AG04449 (cell line): ENCODE measurements around the gene SLC22A12.

ENCODE experiments used
- CTCF ChIA-PET: fragments of 350-600 bp; formaldehyde crosslinking; extraction: SDS; loops from one replicate; lab custom pipeline; 2021; ENCODE audit warnings: antibody characterized with exemption; lab: Yijun Ruan, JAX
- POLR2A ChIA-PET: fragments of 400-600, 350-600 bp; formaldehyde crosslinking; extraction: SDS; loops from one replicate; lab custom pipeline; 2020; ENCODE audit warnings: antibody characterized with exemption, inconsistent platforms; lab: Yijun Ruan, JAX
- DNase-seq: peaks from one replicate; pipeline ENCODE4 v3.0.0-alpha.2; 2010; ENCODE audit warnings: low read depth, low spot score
- H3K4me3 ChIP-seq: 2 replicates; pipeline ENCODE4 v1.5.1; 2011; ENCODE audit warnings: low read depth, mild to moderate bottlenecking, control low read depth, low read length
- TF ChIP-seq, protein P1 (sequence below): IDR thresholded peaks from one replicate; pipeline ENCODE4 v1.5.1; 2011; ENCODE audit warnings: mild to moderate bottlenecking, moderate library complexity, low read length, control low read depth, inconsistent platforms; ENCODE audit not compliant: insufficient read depth; ENCODE audit errors: missing control alignments

Gene SLC22A12

DNA sequence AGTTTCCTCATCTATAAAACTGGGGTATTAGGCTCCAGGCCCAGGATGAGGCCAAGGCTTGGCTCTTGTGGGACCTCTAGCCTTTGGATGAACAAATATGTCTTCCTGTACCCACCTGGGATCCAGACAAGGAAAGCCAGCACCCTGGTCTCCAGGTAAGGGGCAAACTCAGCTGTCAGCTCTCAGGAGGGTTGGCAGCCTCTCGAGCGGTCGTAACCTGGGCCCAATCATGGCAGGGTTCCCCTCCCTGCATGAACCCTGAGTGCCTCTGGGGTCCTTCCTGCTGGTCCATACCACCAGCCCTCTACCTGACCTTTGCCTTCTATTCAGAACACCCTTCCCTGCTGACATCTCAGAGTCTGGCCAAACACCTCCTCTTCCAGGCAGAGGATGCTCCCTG lies 19.6 kb downstream of the SLC22A12 start:
- CTCF ChIA-PET, result no interaction called here
- POLR2A ChIA-PET, result no interaction called here
- TF ChIP-seq, protein P1, sequence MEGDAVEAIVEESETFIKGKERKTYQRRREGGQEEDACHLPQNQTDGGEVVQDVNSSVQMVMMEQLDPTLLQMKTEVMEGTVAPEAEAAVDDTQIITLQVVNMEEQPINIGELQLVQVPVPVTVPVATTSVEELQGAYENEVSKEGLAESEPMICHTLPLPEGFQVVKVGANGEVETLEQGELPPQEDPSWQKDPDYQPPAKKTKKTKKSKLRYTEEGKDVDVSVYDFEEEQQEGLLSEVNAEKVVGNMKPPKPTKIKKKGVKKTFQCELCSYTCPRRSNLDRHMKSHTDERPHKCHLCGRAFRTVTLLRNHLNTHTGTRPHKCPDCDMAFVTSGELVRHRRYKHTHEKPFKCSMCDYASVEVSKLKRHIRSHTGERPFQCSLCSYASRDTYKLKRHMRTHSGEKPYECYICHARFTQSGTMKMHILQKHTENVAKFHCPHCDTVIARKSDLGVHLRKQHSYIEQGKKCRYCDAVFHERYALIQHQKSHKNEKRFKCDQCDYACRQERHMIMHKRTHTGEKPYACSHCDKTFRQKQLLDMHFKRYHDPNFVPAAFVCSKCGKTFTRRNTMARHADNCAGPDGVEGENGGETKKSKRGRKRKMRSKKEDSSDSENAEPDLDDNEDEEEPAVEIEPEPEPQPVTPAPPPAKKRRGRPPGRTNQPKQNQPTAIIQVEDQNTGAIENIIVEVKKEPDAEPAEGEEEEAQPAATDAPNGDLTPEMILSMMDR, result no peak
- no peak for DNase-seq
- H3K4me3 ChIP-seq, result no peak overlapping the region

DNA sequence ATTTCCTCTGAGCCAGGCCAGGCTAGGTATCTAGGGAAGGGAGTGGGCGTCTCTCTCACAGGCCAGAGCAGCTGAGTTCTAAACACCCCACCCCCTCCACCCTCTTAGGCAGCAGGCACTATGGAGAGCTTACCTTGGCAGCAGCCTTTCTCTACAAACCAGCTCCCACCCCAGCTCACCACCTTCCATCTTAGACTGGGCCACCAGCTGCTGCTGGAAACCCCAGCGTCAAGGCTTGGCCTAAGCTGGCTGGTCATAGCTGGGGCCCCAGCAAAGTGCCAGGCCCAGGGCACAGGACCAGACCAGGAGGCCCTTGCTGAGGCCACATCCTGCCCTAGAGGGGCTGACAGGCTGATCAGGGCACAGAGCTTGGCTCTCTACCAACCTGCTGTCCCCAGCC lies 20.2 kb downstream of the SLC22A12 start:
- ChIA-PET CTCF (interaction anchor here (1.0 kb wide), 1 partner anchor 38 kb away, joined by 5 read pairs; no protein-coding TSS in a partner anchor), POLR2A (no interaction called here)
- H3K4me3 ChIP-seq, result no peak overlapping the region
- DNase-seq, result no peak
- TF ChIP-seq, protein P1, result no peak

DNA sequence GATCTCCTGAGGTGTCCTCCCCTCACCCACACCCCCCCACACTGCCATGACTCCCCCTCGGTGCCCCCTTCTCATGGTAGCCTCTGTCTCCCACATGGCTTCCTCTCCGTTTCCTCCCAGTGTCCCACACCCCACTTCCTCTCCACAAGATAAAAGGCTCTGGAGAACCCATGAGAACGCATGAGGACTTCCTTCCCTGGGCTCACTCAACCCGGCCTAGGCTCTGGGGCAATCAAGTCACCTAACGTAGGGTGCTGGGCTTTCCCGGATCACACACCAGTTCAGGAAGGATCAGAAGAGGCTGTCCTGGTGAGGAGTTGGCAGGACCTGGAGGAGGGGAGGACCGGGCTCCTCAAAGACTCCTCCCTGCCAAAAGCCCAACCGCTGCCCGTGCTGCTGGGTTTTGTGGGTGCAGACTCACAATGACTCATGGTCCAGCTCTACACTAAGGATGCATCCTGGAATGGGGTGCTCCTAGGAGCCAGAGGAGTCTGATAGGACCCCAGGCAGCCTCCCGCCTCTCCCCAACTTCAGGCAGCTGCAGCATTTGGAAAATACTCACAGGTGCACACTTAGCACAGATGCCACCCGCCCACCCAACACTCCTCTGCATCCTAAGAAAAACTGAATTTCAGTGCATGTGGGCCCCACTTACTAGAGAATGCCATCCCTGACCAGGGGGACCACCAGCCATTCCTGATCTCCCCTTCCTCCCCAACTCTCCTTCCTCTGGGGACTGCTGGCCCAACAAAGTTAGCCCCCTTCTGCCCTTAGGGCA lies 21.0 kb downstream of the SLC22A12 start:
- POLR2A ChIA-PET, result no interaction called here

DNA sequence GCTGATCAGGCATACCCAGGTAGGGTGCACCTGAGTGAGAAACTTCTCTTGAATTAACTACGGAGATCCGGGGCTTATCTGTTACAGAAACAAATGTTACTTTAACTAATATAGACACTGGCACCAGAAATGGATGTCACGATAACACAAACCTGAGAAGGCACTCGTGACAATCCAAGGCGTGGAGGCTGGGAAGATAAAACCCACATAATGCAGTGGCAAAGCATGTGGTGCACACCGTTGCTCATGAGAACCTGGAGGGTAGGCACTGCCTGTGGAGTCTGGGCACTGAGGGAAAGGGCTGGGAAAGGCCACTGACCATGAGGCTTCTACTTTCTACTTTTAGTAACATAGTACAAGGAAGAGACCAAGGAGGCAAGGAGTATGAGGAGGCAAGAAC lies 22.6 kb downstream of the SLC22A12 start:
- no peak for DNase-seq
- ChIA-PET POLR2A (no interaction called here), CTCF (no interaction called here)
- TF ChIP-seq, protein P1, result no peak
- H3K4me3 ChIP-seq, result no peak overlapping the region

More for the DNA sequence above, 21.0 kb downstream of the SLC22A12 start:
- no peak overlapping the region for H3K4me3 ChIP-seq
- CTCF ChIA-PET, result interaction anchor here (1.0 kb wide), 1 partner anchor 37 kb away, joined by 5 read pairs; no protein-coding TSS in a partner anchor
- no peak for DNase-seq
- TF ChIP-seq, protein P1, result no peak

DNA sequence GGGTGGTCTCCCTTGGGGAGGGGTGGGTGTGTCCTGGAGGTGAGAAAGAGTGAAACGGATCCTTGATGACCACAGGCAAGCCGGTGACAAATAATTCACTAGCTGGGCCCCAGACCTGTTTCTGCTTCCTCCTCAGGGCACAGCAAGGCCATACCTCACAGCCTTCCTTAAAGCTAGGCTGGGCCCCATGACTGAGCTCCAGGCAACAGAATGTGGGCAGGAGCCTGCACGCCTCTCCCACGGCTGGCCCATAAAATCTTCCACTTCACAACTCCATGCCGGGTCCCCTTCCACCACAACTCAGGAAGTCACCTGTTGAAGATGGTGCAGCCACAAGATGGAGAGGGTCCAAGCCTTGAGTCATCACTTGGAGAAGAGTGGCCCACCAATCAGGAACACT lies 23.9 kb downstream of the SLC22A12 start:
- TF ChIP-seq, protein P1, result no peak
- DNase-seq, result no peak
- POLR2A ChIA-PET, result no interaction called here
- H3K4me3 ChIP-seq, result no peak overlapping the region
- CTCF ChIA-PET, result no interaction called here

DNA sequence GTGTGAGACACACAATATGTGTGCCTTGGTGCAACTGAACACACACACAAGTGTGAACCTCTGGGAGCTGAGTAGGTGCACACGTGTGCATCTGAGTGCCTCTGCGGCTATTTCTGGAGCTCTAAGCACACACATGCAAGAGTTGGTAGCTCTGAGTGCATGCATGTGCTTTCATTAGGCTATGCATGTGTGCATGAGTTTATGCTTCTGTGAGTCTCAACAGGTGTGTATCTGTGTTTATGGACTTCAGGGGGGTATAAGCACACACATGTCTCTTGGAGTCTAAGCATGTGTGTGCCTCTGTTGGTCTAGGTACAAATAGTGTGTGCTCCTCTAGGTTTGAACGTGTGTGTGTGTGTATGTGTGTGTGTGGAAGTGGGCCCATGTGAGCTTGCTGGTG lies 25.8 kb downstream of the SLC22A12 start:
- TF ChIP-seq, protein P1, result no peak
- ChIA-PET CTCF (no interaction called here), POLR2A (no interaction called here)
- no peak overlapping the region for H3K4me3 ChIP-seq
- no peak for DNase-seq
